CD14-positive monocyte (primary cell): Measurements from ENCODE around the gene S1PR3. TPM values are rescaled to one million over a fixed set of nuclear protein-coding genes. Genes with fewer than 3 reads are reported as not detected.

Experiments used
- DNase-seq, 3 donors: peaks; one replicate each; pipeline ENCODE4 v3.0.0-alpha.2; 2011 to 2022
- H2AFZ ChIP-seq: 2 replicates; pipeline ENCODE4 v1.6.0; 2012; ENCODE audit warnings: mild to moderate bottlenecking, low read depth, low read length, inconsistent platforms; ENCODE audit not compliant: insufficient read depth, poor library complexity, severe bottlenecking
- H3K27ac ChIP-seq, 2 donors: 1 replicate in 1 of 2; 2 replicates in 1 of 2; pipeline ENCODE4 v1.5.1; 2012 to 2013; ENCODE audit warnings: low read length in 2 of 2, control low read depth in 1 of 2, inconsistent platforms in 1 of 2, low read depth in 1 of 2, mild to moderate bottlenecking in 1 of 2
- H3K27me3 ChIP-seq, 2 donors: one replicate each; pipeline versions ENCODE4 v1.6.0 to v1.6.1; 2011 to 2013; ENCODE audit warnings: low read length in 2 of 2; ENCODE audit not compliant: control insufficient read depth in 2 of 2, insufficient read depth in 2 of 2
- H3K36me3 ChIP-seq, 2 donors: replicated peaks in 1 of 2; 1 replicate in 1 of 2; 2 replicates in 1 of 2; pipeline versions ENCODE4 v1.5.1 to v1.6.1; 2012 to 2013; ENCODE audit warnings: low read length in 2 of 2, control low read depth in 1 of 2, inconsistent platforms in 1 of 2, mild to moderate bottlenecking in 1 of 2; ENCODE audit not compliant: insufficient read depth in 2 of 2, control insufficient read depth in 1 of 2
- H3K4me1 ChIP-seq, 2 donors: 1 replicate in 1 of 2; 2 replicates in 1 of 2; pipeline versions ENCODE4 v1.5.1 to v1.6.1; 2012 to 2013; ENCODE audit warnings: low read length in 2 of 2, control low read depth in 1 of 2, inconsistent platforms in 1 of 2, mild to moderate bottlenecking in 1 of 2, moderate library complexity in 1 of 2; ENCODE audit not compliant: insufficient read depth in 2 of 2, control insufficient read depth in 1 of 2
- H3K4me2 ChIP-seq: replicated peaks from 2 replicates; pipeline ENCODE3; 2012; ENCODE audit warnings: low read length, moderate library complexity, mild to moderate bottlenecking; ENCODE audit not compliant: poor library complexity, severe bottlenecking; ENCODE audit errors: extremely low read depth
- H3K4me3 ChIP-seq, 3 experiments: fragments of 200-600 bp in 1 of 3; sonication (generic) in 1 of 3; replicated peaks in 1 of 3; 1 replicate in 2 of 3; 2 replicates in 1 of 3; pipeline ENCODE4 v1.5.1; 2011 to 2013; ENCODE audit warnings: low read length in 3 of 3, mild to moderate bottlenecking in 3 of 3, control low read depth in 2 of 3, low read depth in 2 of 3, inconsistent platforms in 1 of 3, moderate library complexity in 1 of 3
- H3K79me2 ChIP-seq: 2 replicates; pipeline ENCODE4 v1.6.0; 2012; ENCODE audit warnings: mild to moderate bottlenecking, control low read depth, inconsistent platforms, low read length, moderate library complexity; ENCODE audit not compliant: insufficient read depth
- H3K9ac ChIP-seq: 2 replicates; pipeline ENCODE4 v1.6.0; 2017; ENCODE audit warnings: low read length, mild to moderate bottlenecking; ENCODE audit not compliant: insufficient read depth, poor library complexity, severe bottlenecking
- H3K9me3 ChIP-seq, 2 donors: replicated peaks in 1 of 2; 1 replicate in 1 of 2; 2 replicates in 1 of 2; pipeline versions ENCODE4 v1.5.1 to v1.6.1; 2012 to 2013; ENCODE audit warnings: low read length in 2 of 2, control low read depth in 1 of 2; ENCODE audit not compliant: control insufficient read depth in 1 of 2, insufficient read depth in 1 of 2
- H4K20me1 ChIP-seq: 2 replicates; pipeline ENCODE4 v1.6.0; 2012; ENCODE audit warnings: mild to moderate bottlenecking, low read length, control low read depth, moderate library complexity; ENCODE audit not compliant: insufficient read depth
- H3K27ac Mint-ChIP-seq, 7 donors: one replicate each; pipeline ENCODE4 v1.8.0; 2020; ENCODE audit warnings: mild to moderate bottlenecking in 7 of 7, mixed read lengths in 7 of 7, moderate library complexity in 6 of 7, inconsistent platforms in 2 of 7
- H3K27me3 Mint-ChIP-seq, 3 donors: one replicate each; pipeline ENCODE4 v1.8.0; 2021 to 2022; ENCODE audit warnings: low read depth in 3 of 3, mild to moderate bottlenecking in 3 of 3, mixed read lengths in 3 of 3, moderate library complexity in 3 of 3, inconsistent platforms in 1 of 3
- H3K36me3 Mint-ChIP-seq, 2 donors: one replicate each; pipeline ENCODE4 v1.8.0; 2020; ENCODE audit warnings: mixed read lengths in 2 of 2, inconsistent platforms in 1 of 2, mild to moderate bottlenecking in 1 of 2
- H3K4me1 Mint-ChIP-seq: one replicate; pipeline ENCODE4 v1.8.0; 2020; ENCODE audit warnings: mild to moderate bottlenecking, mixed read lengths
- H3K4me3 Mint-ChIP-seq, 2 donors: one replicate each; pipeline ENCODE4 v1.8.0; 2020; ENCODE audit warnings: mild to moderate bottlenecking in 2 of 2, mixed read lengths in 2 of 2, moderate library complexity in 1 of 2
- H3K9me3 Mint-ChIP-seq, 7 donors: one replicate each; pipeline ENCODE4 v1.8.0; 2020 to 2022; ENCODE audit warnings: mixed read lengths in 7 of 7, mild to moderate bottlenecking in 6 of 7, moderate library complexity in 6 of 7, inconsistent platforms in 2 of 7
- CTCF ChIP-seq: fragments of 200-600 bp; IDR thresholded peaks from one replicate; pipeline ENCODE4 v1.8.0; 2022; ENCODE audit warnings: antibody characterized with exemption, mild to moderate bottlenecking
- WGBS: methylation state at CpG from one replicate; pipeline ENCODE4 v1.1.5; 2013; ENCODE audit warnings: missing lambda C conversion rate; ENCODE audit not compliant: insufficient coverage; 5-methylcytosine and 5-hydroxymethylcytosine counted together
- intact Hi-C, 2 donors: fragments of 100-400 bp; cut with micrococcal nuclease; formaldehyde crosslinking; loops; one replicate each; pipeline versions ENCODE4 v1.15.0 to v1.15.1; 2023
- polyA plus RNA-seq, 3 donors: library from polyadenylated mRNA; depleted of rRNA in 1 of 3; unstranded in 2 of 3; stranded (reverse) in 1 of 3; fragments of 300-500 nt in 2 of 3; fragments of >200 nt in 1 of 3; fragmentation: Illumina TruSeq in 2 of 3; gene quantifications; 1 replicate in 2 of 3; 2 replicates in 1 of 3; pipeline ENCODE4 v1.2.3, GENCODE V29; 2012 to 2021

The S1PR3 gene
- polyA plus RNA-seq, 3 donors: 28.2 to 59.7 (median 30.6) TPM

- H3K4me2 ChIP-seq: no peak overlapping the region
- Mint-ChIP-seq H3K9me3 (peaks cover 0 to 4% (median under 1%) of the 10 kb centered on the region in 7 donors), H3K27me3 (peaks cover 3 to 7% (median 6%) of the 10 kb centered on the region in 3 donors), H3K4me1 (peaks cover 7% of the 10 kb centered on the region), H3K27ac (no peak overlapping the region), H3K4me3 (peak overlapping the region in 1 of 2 donors; percentile 13), H3K36me3 (no peaks in the 10 kb centered on the region)
- no peaks in the 10 kb centered on the region for H3K4me1 ChIP-seq
- no peak overlapping the region for H3K27ac ChIP-seq
- intact Hi-C loops: no loop called here
- no peaks in the 10 kb centered on the region for H3K36me3 ChIP-seq
- H3K9ac ChIP-seq: no peak overlapping the region
- H2AFZ ChIP-seq: no peak overlapping the region
- H3K79me2 ChIP-seq: no peaks in the 10 kb centered on the region
- no peaks in the 10 kb centered on the region for H3K27me3 ChIP-seq
- TF ChIP-seq CTCF: no peak
- no peak for DNase-seq
- no peaks in the 10 kb centered on the region for H3K9me3 ChIP-seq
- WGBS: 79% methylated on average over 5 of the region's 8 CpGs
- no peak overlapping the region for H3K4me3 ChIP-seq
- no peaks in the 10 kb centered on the region for H4K20me1 ChIP-seq
Observed at GRCh38 chr9:88975966-88976889, 15.0 kb upstream of the S1PR3 start.

GRCh38 chr9:88976890-88977257 lies 14.4 kb upstream of the S1PR3 start:
- no peak for DNase-seq
- WGBS: 92% methylated on average over 5 of the region's 5 CpGs
- no peaks in the 10 kb centered on the region for H3K27me3 ChIP-seq

More at GRCh38 chr9:88976890-88977257, 14.4 kb upstream of the S1PR3 start:
- Histone ChIP-seq H2AFZ (no peak overlapping the region), H3K36me3 (no peaks in the 10 kb centered on the region), H3K9ac (no peak overlapping the region), H3K4me2 (no peak overlapping the region), H3K4me3 (no peak overlapping the region), H3K27ac (no peak overlapping the region), H3K79me2 (no peaks in the 10 kb centered on the region), H4K20me1 (no peaks in the 10 kb centered on the region), H3K4me1 (no peaks in the 10 kb centered on the region), H3K9me3 (no peaks in the 10 kb centered on the region)
- no peak overlapping the region for H3K27ac Mint-ChIP-seq
- H3K27me3 Mint-ChIP-seq: peaks cover 3 to 7% (median 6%) of the 10 kb centered on the region in 3 donors
- no peak for TF ChIP-seq CTCF
- H3K4me3 Mint-ChIP-seq: peak overlapping the region in 1 of 2 donors; percentile 13
- H3K4me1 Mint-ChIP-seq: peaks cover 7% of the 10 kb centered on the region
- intact Hi-C loops: no loop called here
- no peaks in the 10 kb centered on the region for H3K36me3 Mint-ChIP-seq
- peaks cover 0 to 4% (median 2%) of the 10 kb centered on the region in 7 donors for H3K9me3 Mint-ChIP-seq
